ENCODE data around the gene PRMT1. TPM values are rescaled to one million over a fixed set of nuclear protein-coding genes. Genes with fewer than 3 reads are reported as not detected.
A peak's percentile ranks its signal among the peaks of the same experiment; 100 is the strongest.

PRMT1 gene
- polyA plus RNA-seq, 4 donors: 56.8 to 194 (median 94.7) TPM

- Histone ChIP-seq H3K4me1 (ENCODE audit: control insufficient read depth in 3 of 3, insufficient read depth in 2 of 3, low read depth in 1 of 3, low read length in 2 of 3) (peaks cover 2 to 22% (median 7%) of the 10 kb centered on the region in 3 donors), H3K36me3 (ENCODE audit: control insufficient read depth in 3 of 3, insufficient read depth in 2 of 3, low read depth in 1 of 3, low read length in 3 of 3) (peaks cover 3 to 49% (median 8%) of the 10 kb centered on the region in 3 donors), H3K9me3 (ENCODE audit: control insufficient read depth in 2 of 2, insufficient read depth in 1 of 2, low read depth in 1 of 2, low read length in 1 of 2) (no peaks in the 10 kb centered on the region), H3K4me3 (ENCODE audit: low read depth in 1 of 3, low read length in 3 of 3) (no peak overlapping the region), H3K27me3 (ENCODE audit: control insufficient read depth in 3 of 3, insufficient read depth in 3 of 3, low read length in 3 of 3) (no peaks in the 10 kb centered on the region), H3K27ac (ENCODE audit: low read depth in 1 of 3, low read length in 2 of 3) (peak overlapping the region in 1 of 3 donors; percentile 5)
- FAIRE-seq (no peak), DNase-seq (no peak)
- 46 to 57% (median 49%) methylated on average over 12 of the region's 12 CpGs for WGBS, 3 donors
Measured at GRCh38 chr19:49678985-49679770, 2.1 kb downstream of the PRMT1 start.

- H3K4me1 ChIP-seq (ENCODE audit: control insufficient read depth in 3 of 3, insufficient read depth in 2 of 3, low read depth in 1 of 3, low read length in 2 of 3): peaks cover 2 to 22% (median 7%) of the 10 kb centered on the region in 3 donors
- no peak for FAIRE-seq
- DNase-seq: no peak
- peak overlapping the region in 1 of 3 donors; percentile 16 for H3K4me3 ChIP-seq (ENCODE audit: low read depth in 1 of 3, low read length in 3 of 3)
- H3K9me3 ChIP-seq (ENCODE audit: control insufficient read depth in 2 of 2, insufficient read depth in 1 of 2, low read depth in 1 of 2, low read length in 1 of 2): no peaks in the 10 kb centered on the region
- no peaks in the 10 kb centered on the region for H3K27me3 ChIP-seq (ENCODE audit: control insufficient read depth in 3 of 3, insufficient read depth in 3 of 3, low read length in 3 of 3)
- H3K27ac ChIP-seq (ENCODE audit: low read depth in 1 of 3, low read length in 2 of 3): peak overlapping the region in 2 of 3 donors; percentile 5 to 60
- WGBS, 3 donors: 61 to 62% (median 61%) methylated on average over 10 of the region's 10 CpGs
- H3K36me3 ChIP-seq (ENCODE audit: control insufficient read depth in 3 of 3, insufficient read depth in 2 of 3, low read depth in 1 of 3, low read length in 3 of 3): peaks cover 3 to 56% (median 8%) of the 10 kb centered on the region in 3 donors
Measured at GRCh38 chr19:49679771-49680413, 2.8 kb downstream of the PRMT1 start.

- Histone ChIP-seq H3K4me1 (ENCODE audit: control insufficient read depth in 3 of 3, insufficient read depth in 2 of 3, low read depth in 1 of 3, low read length in 2 of 3) (peaks cover 2 to 22% (median 7%) of the 10 kb centered on the region in 3 donors), H3K9me3 (ENCODE audit: control insufficient read depth in 2 of 2, insufficient read depth in 1 of 2, low read depth in 1 of 2, low read length in 1 of 2) (no peaks in the 10 kb centered on the region), H3K27me3 (ENCODE audit: control insufficient read depth in 3 of 3, insufficient read depth in 3 of 3, low read length in 3 of 3) (no peaks in the 10 kb centered on the region), H3K27ac (ENCODE audit: low read depth in 1 of 3, low read length in 2 of 3) (peak overlapping the region in 2 of 3 donors; percentile 5 to 60), H3K4me3 (ENCODE audit: low read depth in 1 of 3, low read length in 3 of 3) (peak overlapping the region in 1 of 3 donors; percentile 16), H3K36me3 (ENCODE audit: control insufficient read depth in 3 of 3, insufficient read depth in 2 of 3, low read depth in 1 of 3, low read length in 3 of 3) (peaks cover 7 to 64% (median 8%) of the 10 kb centered on the region in 3 donors)
- peak; percentile 82 to 95 for DNase-seq
- WGBS, 3 donors: 32 to 37% (median 35%) methylated on average over 40 of the region's 40 CpGs
- FAIRE-seq: no peak
Measured at GRCh38 chr19:49680421-49681351, 3.6 kb downstream of the PRMT1 start.

GRCh38 chr19:49681830-49682229 lies 4.8 kb downstream of the PRMT1 start:
- FAIRE-seq (no peak), DNase-seq (no peak)
- 85 to 94% (median 92%) methylated on average over 19 of the region's 19 CpGs for WGBS, 3 donors
- no peak overlapping the region for H3K4me3 ChIP-seq (ENCODE audit: low read depth in 1 of 3, low read length in 3 of 3)
- no peaks in the 10 kb centered on the region for H3K27me3 ChIP-seq (ENCODE audit: control insufficient read depth in 3 of 3, insufficient read depth in 3 of 3, low read length in 3 of 3)
- H3K9me3 ChIP-seq (ENCODE audit: control insufficient read depth in 2 of 2, insufficient read depth in 1 of 2, low read depth in 1 of 2, low read length in 1 of 2): no peaks in the 10 kb centered on the region
- H3K4me1 ChIP-seq (ENCODE audit: control insufficient read depth in 3 of 3, insufficient read depth in 2 of 3, low read depth in 1 of 3, low read length in 2 of 3): peaks cover 2 to 18% (median 7%) of the 10 kb centered on the region in 3 donors
- peaks cover 11 to 74% (median 12%) of the 10 kb centered on the region in 3 donors for H3K36me3 ChIP-seq (ENCODE audit: control insufficient read depth in 3 of 3, insufficient read depth in 2 of 3, low read depth in 1 of 3, low read length in 3 of 3)
- no peak overlapping the region for H3K27ac ChIP-seq (ENCODE audit: low read depth in 1 of 3, low read length in 2 of 3)

- Histone ChIP-seq H3K9me3 (ENCODE audit: control insufficient read depth in 2 of 2, insufficient read depth in 1 of 2, low read depth in 1 of 2, low read length in 1 of 2) (no peaks in the 10 kb centered on the region), H3K36me3 (ENCODE audit: control insufficient read depth in 3 of 3, insufficient read depth in 2 of 3, low read depth in 1 of 3, low read length in 3 of 3) (peaks cover 12 to 79% (median 12%) of the 10 kb centered on the region in 3 donors), H3K4me1 (ENCODE audit: control insufficient read depth in 3 of 3, insufficient read depth in 2 of 3, low read depth in 1 of 3, low read length in 2 of 3) (peaks cover 2 to 18% (median 7%) of the 10 kb centered on the region in 3 donors), H3K27me3 (ENCODE audit: control insufficient read depth in 3 of 3, insufficient read depth in 3 of 3, low read length in 3 of 3) (no peaks in the 10 kb centered on the region), H3K27ac (ENCODE audit: low read depth in 1 of 3, low read length in 2 of 3) (no peak overlapping the region), H3K4me3 (ENCODE audit: low read depth in 1 of 3, low read length in 3 of 3) (no peak overlapping the region)
- DNase-seq (no peak), FAIRE-seq (no peak)
- WGBS, 3 donors: 86 to 98% (median 90%) methylated on average over 8 of the region's 8 CpGs
Measured at GRCh38 chr19:49682274-49682673, 5.2 kb downstream of the PRMT1 start.

- Histone ChIP-seq H3K9me3 (ENCODE audit: control insufficient read depth in 2 of 2, insufficient read depth in 1 of 2, low read depth in 1 of 2, low read length in 1 of 2) (no peaks in the 10 kb centered on the region), H3K36me3 (ENCODE audit: control insufficient read depth in 3 of 3, insufficient read depth in 2 of 3, low read depth in 1 of 3, low read length in 3 of 3) (peaks cover 12 to 94% (median 16%) of the 10 kb centered on the region in 3 donors), H3K4me1 (ENCODE audit: control insufficient read depth in 3 of 3, insufficient read depth in 2 of 3, low read depth in 1 of 3, low read length in 2 of 3) (peaks cover 2 to 11% (median 7%) of the 10 kb centered on the region in 3 donors), H3K27ac (ENCODE audit: low read depth in 1 of 3, low read length in 2 of 3) (no peak overlapping the region), H3K4me3 (ENCODE audit: low read depth in 1 of 3, low read length in 3 of 3) (no peak overlapping the region), H3K27me3 (ENCODE audit: control insufficient read depth in 3 of 3, insufficient read depth in 3 of 3, low read length in 3 of 3) (peaks cover 0 to 2% (median 0%) of the 10 kb centered on the region in 3 donors)
- DNase-seq (no peak), FAIRE-seq (no peak)
- 94 to 95% (median 94%) methylated on average over 18 of the region's 18 CpGs for WGBS, 3 donors
Measured at GRCh38 chr19:49683814-49684250, 6.8 kb downstream of the PRMT1 start.

GRCh38 chr19:49684251-49684982 lies 7.3 kb downstream of the PRMT1 start:
- H3K36me3 ChIP-seq (ENCODE audit: control insufficient read depth in 3 of 3, insufficient read depth in 2 of 3, low read depth in 1 of 3, low read length in 3 of 3): peaks cover 12 to 96% (median 16%) of the 10 kb centered on the region in 3 donors
- no peak overlapping the region for H3K27ac ChIP-seq (ENCODE audit: low read depth in 1 of 3, low read length in 2 of 3)
- H3K4me1 ChIP-seq (ENCODE audit: control insufficient read depth in 3 of 3, insufficient read depth in 2 of 3, low read depth in 1 of 3, low read length in 2 of 3): peaks cover 2 to 11% (median 7%) of the 10 kb centered on the region in 3 donors
- no peaks in the 10 kb centered on the region for H3K9me3 ChIP-seq (ENCODE audit: control insufficient read depth in 2 of 2, insufficient read depth in 1 of 2, low read depth in 1 of 2, low read length in 1 of 2)
- DNase-seq (peak in 1 of 2 donors; percentile 35), FAIRE-seq (no peak)
- 71 to 82% (median 78%) methylated on average over 33 to 35 of the region's 35 CpGs for WGBS, 3 donors
- H3K27me3 ChIP-seq (ENCODE audit: control insufficient read depth in 3 of 3, insufficient read depth in 3 of 3, low read length in 3 of 3): peaks cover 0 to 7% (median 0%) of the 10 kb centered on the region in 3 donors
- no peak overlapping the region for H3K4me3 ChIP-seq (ENCODE audit: low read depth in 1 of 3, low read length in 3 of 3)

Measured in small intestine (tissue), 7 donors.